GM12878 (cell line): Measurements from ENCODE around the gene UGGT1. TPM values are rescaled to one million over a fixed set of nuclear protein-coding genes. Genes with fewer than 3 reads are reported as not detected.

Experiments used
- ATAC-seq: fragments of 200-7000 bp; cut with Tn5 transposase; 3 replicates; pipeline ENCODE4 v1.9.1; 2020; ENCODE audit warnings: mild to moderate bottlenecking, moderate library complexity
- BruUV-seq: library from RNA; stranded (reverse); fragments of 400-500 nt; replicated peaks from 2 replicates; lab custom pipeline; 2021; lab: Mats Ljungman, UMichigan
- CTCF ChIA-PET: fragments of 300-600 bp; sonication (Branson Sonifier 250); formaldehyde crosslinking; extraction: SDS; loops from one replicate; lab custom pipeline; 2021; ENCODE audit warnings: inconsistent platforms; lab: Yijun Ruan, JAX
- POLR2A ChIA-PET: fragments of 350-600 bp; formaldehyde crosslinking; extraction: SDS; loops from one replicate; lab custom pipeline; 2021; ENCODE audit warnings: inconsistent platforms; lab: Charles Lee
- RAD21 ChIA-PET: fragments of 300-600 bp; sonication (Branson Sonifier 250); formaldehyde crosslinking; loops from one replicate; lab custom pipeline; 2023; ENCODE audit warnings: antibody characterized with exemption; ENCODE audit not compliant: unreplicated experiment; lab: Charles Lee
- SMC1A ChIA-PET: fragments of 300-600 bp; sonication (Branson Sonifier 250); formaldehyde crosslinking; loops from one replicate; lab custom pipeline; 2023; ENCODE audit not compliant: unreplicated experiment, uncharacterized antibody; lab: Charles Lee
- DNase-seq: peaks from one replicate; pipeline ENCODE4 v3.0.0-alpha.2; 2011; ENCODE audit warnings: low read depth, low spot score
- FAIRE-seq: peaks from 3 replicates; lab custom pipeline; 2011; peaks lifted over from hg19 to GRCh38; lab: Jason Lieb, UNC
- H2AFZ ChIP-seq: 2 replicates; pipeline ENCODE4 v1.6.0; 2011; ENCODE audit warnings: low read depth, low read length, control low read depth; ENCODE audit not compliant: control insufficient read depth
- H3K27ac ChIP-seq: 2 replicates; pipeline ENCODE4 v1.5.1; 2011; ENCODE audit warnings: control low read depth; ENCODE audit not compliant: control insufficient read depth, insufficient read depth
- H3K27me3 ChIP-seq, 2 experiments: replicated peaks in 1 of 2; 2 replicates each; pipeline versions ENCODE4 v1.6.0 to v1.6.1; 2011; ENCODE audit warnings: low read length in 1 of 2; ENCODE audit not compliant: control insufficient read depth in 2 of 2, insufficient read depth in 2 of 2
- H3K36me3 ChIP-seq, 2 experiments: 2 replicates each; pipeline ENCODE4 v1.5.1; 2011; ENCODE audit warnings: low read length in 1 of 2; ENCODE audit not compliant: control insufficient read depth in 2 of 2, insufficient read depth in 2 of 2
- H3K4me1 ChIP-seq: 2 replicates; pipeline ENCODE4 v1.6.1; 2011; ENCODE audit warnings: mild to moderate bottlenecking, low read length, moderate library complexity, mixed read lengths; ENCODE audit not compliant: control insufficient read depth, insufficient read depth
- H3K4me2 ChIP-seq: 2 replicates; pipeline ENCODE4 v1.6.0; 2011; ENCODE audit warnings: control low read depth; ENCODE audit not compliant: control insufficient read depth, insufficient read depth
- H3K4me3 ChIP-seq: fragments of 200-600 bp; sonication (generic); 2 replicates; pipeline ENCODE4 v1.5.1; 2016
- H3K79me2 ChIP-seq: 2 replicates; pipeline ENCODE4 v1.6.0; 2011; ENCODE audit warnings: low read length; ENCODE audit not compliant: control insufficient read depth, insufficient read depth
- H3K9ac ChIP-seq: 2 replicates; pipeline ENCODE4 v1.8.0; 2011; ENCODE audit warnings: low read length, control low read depth, mixed read lengths; ENCODE audit not compliant: control insufficient read depth, insufficient read depth
- H3K9me3 ChIP-seq: replicated peaks from 3 replicates; pipeline ENCODE4 v1.5.1; 2011; ENCODE audit warnings: mild to moderate bottlenecking, low read length; ENCODE audit not compliant: control insufficient read depth, insufficient read depth
- H4K20me1 ChIP-seq: 2 replicates; pipeline ENCODE4 v1.6.0; 2011; ENCODE audit not compliant: control insufficient read depth, insufficient read depth
- BACH1 ChIP-seq: fragments of 450-650 bp; IDR thresholded peaks from 2 replicates; pipeline ENCODE4 v1.6.1; 2017; ENCODE audit warnings: mild to moderate bottlenecking, borderline replicate concordance
- BMI1 ChIP-seq: fragments of 450-650 bp; IDR thresholded peaks from 2 replicates; pipeline ENCODE4 v1.6.1; 2016; ENCODE audit warnings: mild to moderate bottlenecking, moderate library complexity, borderline replicate concordance
- FOS ChIP-seq: IDR thresholded peaks from 3 replicates; pipeline ENCODE4 v1.6.1; 2011; ENCODE audit warnings: borderline replicate concordance; ENCODE audit not compliant: insufficient read length; ENCODE audit errors: extremely low read depth
- HDAC2 ChIP-seq: fragments of 200-600 bp; sonication (generic); IDR thresholded peaks from 2 replicates; pipeline ENCODE4 v1.6.1; 2017
- HDGF ChIP-seq: fragments of 450-650 bp; IDR thresholded peaks from 2 replicates; pipeline ENCODE4 v1.6.1; 2016; ENCODE audit warnings: antibody characterized with exemption
- NFIC ChIP-seq: IDR thresholded peaks from 2 replicates; pipeline ENCODE4 v1.6.1; 2012; ENCODE audit warnings: low read depth, mild to moderate bottlenecking, inconsistent platforms, low read length, moderate library complexity
- NFYA ChIP-seq: IDR thresholded peaks from 2 replicates; pipeline ENCODE4 v1.6.1; 2011; ENCODE audit warnings: low read depth, mild to moderate bottlenecking, low read length, improper control_type of control experiment, borderline replicate concordance
- NFYB ChIP-seq: IDR thresholded peaks from 2 replicates; pipeline ENCODE4 v1.6.1; 2011; ENCODE audit warnings: low read depth, mild to moderate bottlenecking, low read length, improper control_type of control experiment, moderate library complexity; ENCODE audit not compliant: insufficient read depth
- POU2F2 ChIP-seq: IDR thresholded peaks from 3 replicates; pipeline ENCODE4 v1.6.1; 2011; ENCODE audit warnings: low read depth, mild to moderate bottlenecking, low read length, borderline replicate concordance
- SMAD1 ChIP-seq: fragments of 450-650 bp; IDR thresholded peaks from 2 replicates; pipeline ENCODE4 v1.6.1; 2018; ENCODE audit warnings: mild to moderate bottlenecking, low read depth; ENCODE audit not compliant: partially characterized antibody
- ZBTB40 ChIP-seq: fragments of 450-650 bp; IDR thresholded peaks from 2 replicates; pipeline ENCODE4 v1.6.1; 2016; ENCODE audit warnings: mild to moderate bottlenecking, moderate library complexity, borderline replicate concordance
- ZNF384 ChIP-seq: IDR thresholded peaks from 2 replicates; pipeline ENCODE4 v1.6.1; 2012; ENCODE audit warnings: low read depth, mild to moderate bottlenecking, low read length, improper control_type of control experiment, borderline replicate concordance
- WGBS: methylation state at CpG from one replicate; pipeline ENCODE4 v1.1.6; 2016; ENCODE audit warnings: low lambda C conversion rate; ENCODE audit not compliant: insufficient replicate concordance, insufficient coverage; ENCODE audit errors: missing lambda C conversion rate; 5-methylcytosine and 5-hydroxymethylcytosine counted together
- in situ Hi-C: fragments of 300-500 bp; cut with MboI; formaldehyde crosslinking; loops from 9 replicates; pipeline ENCODE4 v1.14.3; 2018; ENCODE audit warnings: mixed read lengths
- intact Hi-C: fragments of 100-400 bp; cut with micrococcal nuclease; formaldehyde crosslinking; loops from one replicate; pipeline ENCODE4 v1.14.2; 2022; ENCODE audit not compliant: unreplicated experiment
- polyA plus RNA-seq, 11 experiments: library from polyadenylated mRNA; depleted of rRNA in 4 of 11; unstranded in 6 of 11; stranded (reverse) in 5 of 11; fragments of >200 nt; fragmentation: Nextera tagmentation in 4 of 11; fragmentation: Illumina TruSeq in 1 of 11; extraction: Ambion mirVana in 4 of 11; extraction: Trizol in 1 of 11; gene quantifications; 1 replicate in 1 of 11; 2 replicates in 10 of 11; pipeline versions ENCODE4 v1.2.1 to v1.2.3, GENCODE V29; 2011 to 2016; ENCODE audit warnings: inconsistent platforms in 2 of 11, missing spikeins in 2 of 11, low read depth in 1 of 11
- total RNA-seq, 4 experiments: library from RNA; depleted of rRNA in 3 of 4; stranded (reverse); fragments of >200 nt in 3 of 4; fragmentation: Illumina TruSeq in 1 of 4; extraction: Trizol in 1 of 4; gene quantifications; 2 replicates each; pipeline versions ENCODE4 v1.2.1 to v1.2.3, GENCODE V29; 2013 to 2021
- TF ChIP-seq, protein P1 (sequence below): fragments of 450-650 bp; IDR thresholded peaks from 2 replicates; pipeline ENCODE4 v1.6.1; 2014; ENCODE audit warnings: mild to moderate bottlenecking

UGGT1 gene
- total and polyA plus RNA-seq, 10 of the 15 experiments (the other 5 are each of a cell fraction or from before 2014, with no cell fraction given), result 4.1 to 49.8 (median 28.5) TPM

DNA sequence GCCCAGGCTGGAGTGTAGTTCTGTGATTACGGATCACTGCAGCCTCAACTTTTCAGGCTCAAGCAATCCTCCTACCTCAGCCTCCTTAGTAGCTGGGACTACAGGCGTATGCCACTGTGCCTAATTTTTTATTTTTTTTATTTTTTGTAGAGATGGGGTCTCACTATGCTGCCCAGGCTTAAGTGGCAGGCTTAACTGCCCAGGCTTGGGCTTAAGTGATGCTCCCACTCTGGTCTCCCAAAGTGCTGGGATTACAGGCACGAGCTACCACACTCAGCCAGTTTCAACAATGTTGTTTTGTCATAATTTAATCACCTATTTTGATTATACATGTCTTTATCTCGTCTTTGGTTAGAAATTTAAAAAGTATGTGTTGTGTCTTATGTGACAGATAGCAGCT, 18.2 kb downstream of the UGGT1 start:
- BruUV-seq, result no TSS peak

More for the DNA sequence above, 18.2 kb downstream of the UGGT1 start:
- Histone ChIP-seq H3K4me3 (no peak overlapping the region), H3K27ac (no peak overlapping the region), H3K9me3 (no peaks in the 10 kb centered on the region), H4K20me1 (no peaks in the 10 kb centered on the region), H2AFZ (no peak overlapping the region), H3K9ac (no peak overlapping the region), H3K27me3 (no peaks in the 10 kb centered on the region), H3K79me2 (peaks cover 3% of the 10 kb centered on the region), H3K4me1 (peaks cover 1% of the 10 kb centered on the region; the same call in 1 of the 2 replicates), H3K4me2 (no peak overlapping the region), H3K36me3 (peaks cover 3 to 26% of the 10 kb centered on the region in 2 experiments)
- ChIA-PET SMC1A (interaction anchor here (0.6 to 1.2 kb wide), 3 partner anchors 8 to 18 kb away, joined by 3 read pairs; partner anchors contain the start of gene UGGT1), POLR2A (no interaction called here), CTCF (no interaction called here), RAD21 (no interaction called here)
- WGBS, result 90% methylated on average over 4 of the region's 4 CpGs
- TF ChIP-seq HDAC2, result no peak
- no peak for TF ChIP-seq ZNF384
- no peak for TF ChIP-seq BMI1
- TF ChIP-seq HDGF, result no peak
- TF ChIP-seq, protein P1, sequence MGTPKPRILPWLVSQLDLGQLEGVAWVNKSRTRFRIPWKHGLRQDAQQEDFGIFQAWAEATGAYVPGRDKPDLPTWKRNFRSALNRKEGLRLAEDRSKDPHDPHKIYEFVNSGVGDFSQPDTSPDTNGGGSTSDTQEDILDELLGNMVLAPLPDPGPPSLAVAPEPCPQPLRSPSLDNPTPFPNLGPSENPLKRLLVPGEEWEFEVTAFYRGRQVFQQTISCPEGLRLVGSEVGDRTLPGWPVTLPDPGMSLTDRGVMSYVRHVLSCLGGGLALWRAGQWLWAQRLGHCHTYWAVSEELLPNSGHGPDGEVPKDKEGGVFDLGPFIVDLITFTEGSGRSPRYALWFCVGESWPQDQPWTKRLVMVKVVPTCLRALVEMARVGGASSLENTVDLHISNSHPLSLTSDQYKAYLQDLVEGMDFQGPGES, result no peak
- no peak for TF ChIP-seq NFIC
- TF ChIP-seq SMAD1, result no peak
- TF ChIP-seq FOS, result no peak
- no peak for TF ChIP-seq ZBTB40
- no peak for TF ChIP-seq NFYB
- no peak for TF ChIP-seq POU2F2
- TF ChIP-seq NFYA, result no peak
- no peak for TF ChIP-seq BACH1
- ATAC-seq (no peak), FAIRE-seq (no peak), DNase-seq (no peak)
- intact Hi-C loops, result no loop called here
- in situ Hi-C loops, result no loop called here
